ENCODE data around the gene DNAH3. TPM values are rescaled to one million over a fixed set of nuclear protein-coding genes. Genes with fewer than 3 reads are reported as not detected.

The DNAH3 gene
- total RNA-seq, 1 donor from 2014 or later: 0.41 TPM

GRCh38 chr16:20920799-20921198, 229.8 kb downstream of the DNAH3 start:
- DNase-seq (ENCODE audit: low spot score in 2 of 2) (no peak), FAIRE-seq (peak; percentile 92)

GRCh38 chr16:20920091-20920490, 230.6 kb downstream of the DNAH3 start:
- DNase-seq (ENCODE audit: low spot score in 2 of 2): no peak
- no peak for FAIRE-seq

GRCh38 chr16:20918486-20919239, 232.0 kb downstream of the DNAH3 start:
- no peak for FAIRE-seq
- no peak for DNase-seq (ENCODE audit: low spot score in 2 of 2)

GRCh38 chr16:20916942-20917341, 233.7 kb downstream of the DNAH3 start:
- no peak for FAIRE-seq
- DNase-seq (ENCODE audit: low spot score in 2 of 2): no peak

GRCh38 chr16:20916289-20916688, 234.4 kb downstream of the DNAH3 start:
- no peak for DNase-seq (ENCODE audit: low spot score in 2 of 2)
- no peak for FAIRE-seq

GRCh38 chr16:20911361-20911760, 239.3 kb downstream of the DNAH3 start:
- FAIRE-seq: no peak
- no peak for DNase-seq (ENCODE audit: low spot score in 2 of 2)

- no peak for FAIRE-seq
These were observed 239.8 kb downstream of the DNAH3 start for GRCh38 chr16:20910781-20911321.

GRCh38 chr16:20906341-20907255, 244.0 kb downstream of the DNAH3 start:
- no peak for DNase-seq (ENCODE audit: low spot score in 2 of 2)
- FAIRE-seq: no peak

More at GRCh38 chr16:20910781-20911321, 239.8 kb downstream of the DNAH3 start:
- DNase-seq (ENCODE audit: low spot score in 2 of 2): no peak

GRCh38 chr16:20905576-20905975, 245.1 kb downstream of the DNAH3 start:
- FAIRE-seq (no peak), DNase-seq (ENCODE audit: low spot score in 2 of 2) (no peak)

GRCh38 chr16:20904507-20905081, 246.1 kb downstream of the DNAH3 start:
- FAIRE-seq (no peak), DNase-seq (ENCODE audit: low spot score in 2 of 2) (no peak)

GRCh38 chr16:20903899-20904506, 246.6 kb downstream of the DNAH3 start:
- FAIRE-seq (no peak), DNase-seq (ENCODE audit: low spot score in 2 of 2) (no peak)

GRCh38 chr16:20903116-20903898, 247.3 kb downstream of the DNAH3 start:
- DNase-seq (ENCODE audit: low spot score in 2 of 2) (no peak), FAIRE-seq (no peak)

- no peak for DNase-seq (ENCODE audit: low spot score in 2 of 2)
- no peak for FAIRE-seq
These were observed 248.2 kb downstream of the DNAH3 start for GRCh38 chr16:20902426-20902825.

- FAIRE-seq (no peak), DNase-seq (ENCODE audit: low spot score in 2 of 2) (peak; percentile 38 to 40)
These were observed 249.1 kb downstream of the DNAH3 start for GRCh38 chr16:20901436-20902112.

GRCh38 chr16:20901068-20901435, 249.6 kb downstream of the DNAH3 start:
- DNase-seq (ENCODE audit: low spot score in 2 of 2) (no peak), FAIRE-seq (no peak)

GRCh38 chr16:20900299-20901067, 250.2 kb downstream of the DNAH3 start, which contains the start of the genes DCUN1D3 and LYRM1:
Gene DCUN1D3 (minus strand): TSS chr16:20900358. CDS start chr16:20862538, 37,820 bp downstream.
Gene LYRM1 (plus strand): TSS chr16:20900771. CDS start chr16:20915556, 14,785 bp downstream.
- peak; percentile 93 to 95 for DNase-seq (ENCODE audit: low spot score in 2 of 2)
- no peak for FAIRE-seq

GRCh38 chr16:20899477-20900298, 251.0 kb downstream of the DNAH3 start:
- FAIRE-seq (no peak), DNase-seq (ENCODE audit: low spot score in 2 of 2) (no peak)

All from frontal cortex (tissue), 4 donors.